AG09309 (cell line): ENCODE measurements around the gene HECA.
"Not testable (repeated sequence)": the region's sequence is repeated elsewhere in the genome, so short reads cannot be mapped to it uniquely, and the experiment has no call there.

ENCODE experiments used
- DNase-seq: peaks from one replicate; pipeline ENCODE4 v3.0.0-alpha.2; 2010; ENCODE audit warnings: low read depth
- H3K4me3 ChIP-seq: 2 replicates; pipeline ENCODE4 v1.5.1; 2011; ENCODE audit warnings: mild to moderate bottlenecking, low read depth, low read length, moderate library complexity; ENCODE audit not compliant: control insufficient read depth
- CTCF ChIP-seq: IDR thresholded peaks from 2 replicates; pipeline ENCODE4 v1.5.1; 2011; ENCODE audit warnings: mild to moderate bottlenecking, low read depth, low read length, inconsistent platforms; ENCODE audit not compliant: insufficient read depth, control insufficient read depth; ENCODE audit errors: missing control alignments

Gene HECA

DNA sequence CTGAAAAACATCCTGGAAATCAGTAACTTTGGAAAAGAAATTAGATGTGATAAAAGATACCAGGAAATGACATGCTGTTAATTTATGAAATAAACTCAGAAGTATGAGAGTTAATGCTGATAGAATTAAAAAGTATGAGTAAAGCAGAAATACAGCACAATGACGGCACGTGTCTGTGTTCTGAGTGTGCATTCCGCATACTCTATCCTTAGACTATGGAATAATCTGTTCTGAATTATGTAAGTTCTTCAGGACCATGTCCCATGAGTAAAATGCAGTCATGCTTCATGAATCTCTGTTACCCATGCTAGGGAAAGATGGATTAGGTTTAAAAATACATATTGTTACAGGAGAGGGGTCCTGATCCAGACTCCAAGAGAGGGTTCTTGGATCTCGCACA lies 21.7 kb downstream of the HECA start:
- no peak overlapping the region for H3K4me3 ChIP-seq
- TF ChIP-seq CTCF: no peak
- no peak for DNase-seq

DNA sequence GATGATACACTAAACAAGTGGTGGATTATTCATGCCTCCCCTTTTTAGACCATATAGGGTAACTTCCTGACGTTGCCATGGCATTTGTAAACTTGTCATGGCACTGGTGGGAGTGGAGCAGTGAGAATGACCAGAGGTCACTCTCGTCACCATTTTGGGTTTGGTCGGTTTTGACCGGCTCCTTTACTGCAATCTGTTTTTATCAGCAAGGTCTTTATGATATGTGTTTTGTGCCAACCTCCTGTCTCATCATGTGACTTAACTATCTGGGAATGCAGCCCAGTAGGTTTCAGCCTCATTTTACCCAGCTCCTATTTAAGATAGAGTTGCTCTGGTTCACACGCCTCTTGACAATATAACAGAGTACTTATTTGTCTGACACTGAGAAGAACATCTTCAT lies 22.2 kb downstream of the HECA start:
- H3K4me3 ChIP-seq, DNase-seq: not testable (repeated sequence)

DNA sequence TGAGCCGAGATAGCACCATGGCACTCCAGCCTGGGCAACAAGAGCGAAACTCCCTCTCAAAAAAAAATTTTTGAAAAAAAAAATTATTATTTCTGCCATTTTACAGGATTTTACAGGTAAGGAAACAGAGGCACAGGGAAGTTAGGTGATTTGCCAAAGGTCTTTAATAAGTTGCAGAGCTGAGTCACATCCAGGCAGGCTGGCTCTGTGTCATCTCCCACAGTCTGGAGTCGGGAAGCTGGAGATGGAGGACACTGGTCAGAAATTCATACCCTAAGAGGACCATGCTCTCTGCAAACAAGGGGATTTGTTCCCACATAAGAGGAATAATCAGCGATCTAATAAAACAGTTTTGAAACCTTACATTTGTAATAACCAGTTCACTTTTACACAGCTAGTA lies 24.1 kb downstream of the HECA start:
- H3K4me3 ChIP-seq: no peak overlapping the region
- DNase-seq: no peak
- no peak for TF ChIP-seq CTCF

DNA sequence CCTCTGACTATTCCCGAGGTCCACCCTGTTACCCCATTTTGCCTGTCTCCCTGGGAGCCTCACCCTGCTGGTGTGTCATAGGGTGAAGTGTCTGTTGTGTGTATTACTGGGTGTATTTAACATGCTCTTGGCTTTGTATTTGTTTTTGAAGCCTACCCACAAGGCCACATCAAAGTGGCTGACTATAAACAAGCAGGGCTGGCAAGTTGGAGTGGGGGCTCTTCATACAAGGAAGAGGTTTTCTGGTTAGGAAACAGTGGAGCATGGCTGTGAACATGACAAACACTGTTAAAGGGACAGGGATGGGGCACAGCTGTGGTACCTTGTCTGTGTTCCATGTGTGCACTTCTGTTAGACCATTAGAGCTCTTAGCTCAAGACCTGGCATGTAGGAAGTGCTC lies 26.3 kb downstream of the HECA start:
- DNase-seq: no peak
- no peak for TF ChIP-seq CTCF
- H3K4me3 ChIP-seq: no peak overlapping the region

DNA sequence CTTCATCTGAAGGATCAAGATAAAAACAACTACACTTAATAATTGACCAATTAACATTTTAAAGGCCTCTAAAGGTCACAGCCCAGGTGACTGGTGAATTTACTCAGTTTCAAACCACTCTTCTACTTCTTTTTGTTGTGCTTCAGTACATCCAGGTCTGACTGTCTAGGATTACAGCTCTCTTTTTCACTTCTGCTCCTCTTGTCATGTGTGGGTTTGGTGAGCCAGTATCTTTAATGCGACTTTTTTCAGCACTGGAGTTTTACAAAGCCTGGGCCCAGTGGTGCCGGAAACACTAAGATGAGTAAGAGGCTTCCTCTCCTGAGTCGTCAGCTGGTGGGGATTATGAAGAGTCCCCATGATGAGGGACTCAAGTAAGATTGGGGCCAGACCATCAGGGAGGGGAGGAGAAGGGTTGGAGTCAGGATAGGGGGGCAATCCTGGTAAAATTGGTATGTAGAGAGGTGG lies 27.0 kb downstream of the HECA start:
- no peak for TF ChIP-seq CTCF
- no peak overlapping the region for H3K4me3 ChIP-seq
- no peak for DNase-seq

- H3K4me3 ChIP-seq: no peak overlapping the region
- no peak for TF ChIP-seq CTCF
- no peak for DNase-seq
Observed at GRCh38 chr6:139164001-139164400, 29.1 kb downstream of the HECA start.

- no peak for TF ChIP-seq CTCF
- no peak for DNase-seq
- no peak overlapping the region for H3K4me3 ChIP-seq
Observed at GRCh38 chr6:139165324-139165723, 30.4 kb downstream of the HECA start.
